ENCODE results near the gene NRIP2. TPM values are rescaled to one million over a fixed set of nuclear protein-coding genes. Genes with fewer than 3 reads are reported as not detected.

The NRIP2 gene
- total RNA-seq, 4 donors from 2014 or later: 1.3 to 5.2 (median 2.0) TPM; not detected in 1

- DNase-seq: no peak
- Histone ChIP-seq H3K27ac (peak overlapping the region; percentile 73 to 78 (median 76)), H3K36me3 (no peaks in the 10 kb centered on the region), H3K27me3 (no peaks in the 10 kb centered on the region), H3K4me1 (peaks cover 13 to 20% of the 10 kb centered on the region in 2 donors), H3K9me3 (no peaks in the 10 kb centered on the region), H3K4me3 (no peak overlapping the region)
- TF ChIP-seq CTCF (IDR thresholded peaks at IDR 0.05 in 4 of 5, conservative IDR thresholded peaks at IDR 0.05 in 1 of 5): no peak
- no peak for TF ChIP-seq POLR2A (IDR thresholded peaks at IDR 0.05)
- no peak for ATAC-seq
- intact Hi-C loops (cut with DNase I; ENCODE audit: low total_unique reads): loop anchor here (10.0 kb wide), 1 partner anchor 187 kb away; no protein-coding TSS in a partner anchor
- in situ Hi-C loops (cut with MboI; ENCODE audit: low sequenced_read_pairs in 4 of 4): loop anchor here in 1 of 4 donors (10.0 kb wide), 1 partner anchor 177 kb away; no protein-coding TSS in a partner anchor
Measured at GRCh38 chr12:2857576-2857975, 22.7 kb upstream of the NRIP2 start.

GRCh38 chr12:2857021-2857431 is 22.2 kb upstream of the NRIP2 start, which contains the start of gene TEX52:
TEX52 (minus strand) TSS chr12:2857039; CDS start chr12:2857026, 13 bp downstream.
- no peaks in the 10 kb centered on the region for H3K36me3 ChIP-seq
- peak within 1 kb of the TSS; percentile 73 to 78 (median 76) for H3K27ac ChIP-seq
- DNase-seq (no peak), ATAC-seq (no peak)
- TF ChIP-seq CTCF (IDR thresholded peaks at IDR 0.05 in 4 of 5, conservative IDR thresholded peaks at IDR 0.05 in 1 of 5) (no peak), POLR2A (IDR thresholded peaks at IDR 0.05) (no peak)
- no peaks in the 10 kb centered on the region for H3K27me3 ChIP-seq
- intact Hi-C loops (cut with DNase I; ENCODE audit: low total_unique reads) (loop anchor here (10.0 kb wide), 1 partner anchor 188 kb away; no protein-coding TSS in a partner anchor), in situ Hi-C loops (cut with MboI; ENCODE audit: low sequenced_read_pairs in 4 of 4) (loop anchor here in 1 of 4 donors (10.0 kb wide), 1 partner anchor 178 kb away; no protein-coding TSS in a partner anchor)
- no peak within 1 kb of the TSS for H3K4me3 ChIP-seq
- no peaks in the 10 kb centered on the region for H3K9me3 ChIP-seq
- peaks cover 13 to 20% of the 10 kb centered on the region in 2 donors for H3K4me1 ChIP-seq

GRCh38 chr12:2856051-2856450 is 21.2 kb upstream of the NRIP2 start:
- no peak for DNase-seq
- Histone ChIP-seq H3K27me3 (no peaks in the 10 kb centered on the region), H3K9me3 (no peaks in the 10 kb centered on the region), H3K36me3 (no peaks in the 10 kb centered on the region), H3K4me1 (peaks cover 13 to 20% of the 10 kb centered on the region in 2 donors), H3K27ac (no peak overlapping the region), H3K4me3 (no peak overlapping the region)
- ATAC-seq: peak; percentile 51 to 57
- TF ChIP-seq CTCF (IDR thresholded peaks at IDR 0.05 in 4 of 5, conservative IDR thresholded peaks at IDR 0.05 in 1 of 5): no peak
- TF ChIP-seq POLR2A (IDR thresholded peaks at IDR 0.05): no peak
- intact Hi-C loops (cut with DNase I; ENCODE audit: low total_unique reads): loop anchor here (10.0 kb wide), 1 partner anchor 189 kb away; no protein-coding TSS in a partner anchor
- in situ Hi-C loops (cut with MboI; ENCODE audit: low sequenced_read_pairs in 4 of 4): loop anchor here in 1 of 4 donors (10.0 kb wide), 1 partner anchor 179 kb away; no protein-coding TSS in a partner anchor

DNA sequence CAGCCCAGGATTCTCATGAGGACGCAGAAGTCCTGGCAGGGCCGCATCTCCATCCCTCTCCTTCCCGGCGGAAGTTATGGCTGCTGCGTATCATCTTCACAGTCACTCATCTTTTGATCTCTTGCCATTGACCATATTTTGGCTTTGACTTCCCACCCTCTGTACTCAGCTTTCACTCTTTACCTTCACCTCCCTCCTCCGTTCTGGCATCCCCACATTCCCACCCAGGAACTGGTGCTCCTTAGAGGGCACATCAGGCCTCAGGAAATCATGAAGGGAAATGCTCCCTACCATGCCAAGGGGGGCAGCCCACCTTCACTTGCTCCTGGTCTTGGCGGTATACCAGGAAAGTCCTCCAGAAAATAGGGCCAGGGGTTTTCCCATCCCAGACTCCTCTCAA is 20.7 kb upstream of the NRIP2 start:
- in situ Hi-C loops (cut with MboI; ENCODE audit: low sequenced_read_pairs in 4 of 4): loop anchor here in 1 of 4 donors (10.0 kb wide), 1 partner anchor 179 kb away; no protein-coding TSS in a partner anchor
- TF ChIP-seq CTCF (IDR thresholded peaks at IDR 0.05 in 4 of 5, conservative IDR thresholded peaks at IDR 0.05 in 1 of 5) (no peak), POLR2A (IDR thresholded peaks at IDR 0.05) (no peak)
- H3K4me3 ChIP-seq: no peak overlapping the region
- DNase-seq: no peak
- ATAC-seq: no peak
- H3K9me3 ChIP-seq: no peaks in the 10 kb centered on the region
- no peaks in the 10 kb centered on the region for H3K36me3 ChIP-seq
- H3K27ac ChIP-seq: no peak overlapping the region
- intact Hi-C loops (cut with DNase I; ENCODE audit: low total_unique reads): loop anchor here (10.0 kb wide), 1 partner anchor 189 kb away; no protein-coding TSS in a partner anchor
- no peaks in the 10 kb centered on the region for H3K27me3 ChIP-seq
- peaks cover 13 to 20% of the 10 kb centered on the region in 2 donors for H3K4me1 ChIP-seq

Measured in gastrocnemius medialis (tissue), 4 donors.